ENCODE results near the gene CMTM8. TPM values are rescaled to one million over a fixed set of nuclear protein-coding genes. Genes with fewer than 3 reads are reported as not detected.

CMTM8 gene
- total RNA-seq, 2 experiments from 2014 or later: 5.7 to 6.2 TPM

DNA sequence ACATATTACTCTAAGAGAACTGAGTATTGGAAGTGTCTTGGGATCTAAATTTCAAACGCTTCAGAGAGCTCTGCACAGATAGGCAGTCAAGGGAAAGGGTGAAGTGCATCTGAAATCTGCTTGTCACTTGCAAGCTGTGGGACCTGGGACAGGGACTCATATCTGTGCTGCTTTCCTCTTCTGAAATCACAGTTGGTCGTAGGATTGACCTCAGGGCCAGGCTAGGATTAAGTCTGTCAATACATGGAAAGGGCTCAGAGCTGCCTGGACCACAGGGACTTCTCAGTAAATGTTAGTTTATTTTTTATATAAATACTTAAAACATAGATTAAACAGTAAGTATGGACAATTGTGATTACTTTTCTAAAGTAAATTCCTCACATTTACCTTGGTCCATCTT lies 78.5 kb downstream of the CMTM8 start:
- H3K27ac Mint-ChIP-seq: no peak overlapping the region
- H3K27me3 Mint-ChIP-seq: no peaks in the 10 kb centered on the region
- CTCF ChIA-PET: interaction anchor here (0.9 kb wide), 1 partner anchor 76 kb away, joined by 4 read pairs; no protein-coding TSS in a partner anchor
- peaks cover 17% of the 10 kb centered on the region for H3K4me1 Mint-ChIP-seq
- no peaks in the 10 kb centered on the region for H3K9me3 Mint-ChIP-seq
- no peak for DNase-seq
- no peak overlapping the region for H3K4me3 Mint-ChIP-seq
- POLR2A ChIA-PET: no interaction called here
- H3K36me3 Mint-ChIP-seq (ENCODE audit: low read depth): no peaks in the 10 kb centered on the region

DNA sequence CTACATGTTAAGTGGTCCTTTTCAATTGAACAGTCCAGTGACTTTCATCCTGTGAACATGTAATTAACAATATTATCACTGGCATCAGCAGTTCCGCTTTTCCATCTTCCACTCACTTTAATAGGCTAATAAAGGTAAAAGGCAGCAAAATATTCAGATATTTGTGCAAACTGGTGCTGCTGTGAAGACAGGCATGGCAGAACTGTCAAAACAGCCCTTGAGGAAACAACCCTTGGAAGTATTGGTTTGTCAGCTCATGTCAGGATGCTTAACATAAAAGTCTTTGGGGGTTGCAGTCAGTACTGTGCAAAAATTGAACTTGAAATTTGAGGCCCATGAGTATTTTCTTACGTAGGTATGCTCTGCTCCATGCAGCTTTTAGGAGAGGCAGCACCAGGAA lies 81.1 kb downstream of the CMTM8 start:
- DNase-seq: no peak
- no peak overlapping the region for H3K27ac Mint-ChIP-seq
- no peaks in the 10 kb centered on the region for H3K9me3 Mint-ChIP-seq

DNA sequence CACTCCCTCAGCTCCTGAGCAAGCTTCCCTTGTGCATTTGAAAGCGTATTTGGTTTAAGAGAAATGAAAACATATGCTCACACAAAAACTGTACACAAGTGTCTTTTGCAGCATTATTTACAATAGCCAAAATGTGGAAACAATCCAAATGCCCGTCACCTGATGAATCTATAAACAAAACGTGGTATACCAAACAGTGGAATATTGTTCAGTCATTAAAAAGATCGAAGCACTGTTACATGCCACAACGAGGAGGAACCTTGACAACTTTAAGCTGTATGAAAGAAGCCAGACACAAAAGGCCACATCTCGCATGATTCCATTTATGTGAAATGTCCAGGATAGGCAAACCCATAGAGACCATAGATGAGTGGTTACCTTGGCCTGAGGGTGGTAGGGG lies 81.6 kb downstream of the CMTM8 start:
- POLR2A ChIA-PET: interaction anchor here (1.3 kb wide), 1 partner anchor 17 kb away, joined by 3 read pairs; no protein-coding TSS in a partner anchor
- Mint-ChIP-seq H3K9me3 (no peaks in the 10 kb centered on the region), H3K4me1 (no peaks in the 10 kb centered on the region), H3K36me3 (ENCODE audit: low read depth) (no peaks in the 10 kb centered on the region), H3K27ac (no peak overlapping the region), H3K27me3 (no peaks in the 10 kb centered on the region), H3K4me3 (no peak overlapping the region)
- no peak for DNase-seq
- CTCF ChIA-PET: interaction anchor here (1.1 kb wide), 1 partner anchor 23 kb away, joined by 3 read pairs; no protein-coding TSS in a partner anchor

More for the DNA sequence above, 81.1 kb downstream of the CMTM8 start:
- Mint-ChIP-seq H3K4me1 (no peaks in the 10 kb centered on the region), H3K4me3 (no peak overlapping the region), H3K27me3 (no peaks in the 10 kb centered on the region), H3K36me3 (ENCODE audit: low read depth) (no peaks in the 10 kb centered on the region)
- POLR2A ChIA-PET: no interaction called here
- CTCF ChIA-PET: no interaction called here

DNA sequence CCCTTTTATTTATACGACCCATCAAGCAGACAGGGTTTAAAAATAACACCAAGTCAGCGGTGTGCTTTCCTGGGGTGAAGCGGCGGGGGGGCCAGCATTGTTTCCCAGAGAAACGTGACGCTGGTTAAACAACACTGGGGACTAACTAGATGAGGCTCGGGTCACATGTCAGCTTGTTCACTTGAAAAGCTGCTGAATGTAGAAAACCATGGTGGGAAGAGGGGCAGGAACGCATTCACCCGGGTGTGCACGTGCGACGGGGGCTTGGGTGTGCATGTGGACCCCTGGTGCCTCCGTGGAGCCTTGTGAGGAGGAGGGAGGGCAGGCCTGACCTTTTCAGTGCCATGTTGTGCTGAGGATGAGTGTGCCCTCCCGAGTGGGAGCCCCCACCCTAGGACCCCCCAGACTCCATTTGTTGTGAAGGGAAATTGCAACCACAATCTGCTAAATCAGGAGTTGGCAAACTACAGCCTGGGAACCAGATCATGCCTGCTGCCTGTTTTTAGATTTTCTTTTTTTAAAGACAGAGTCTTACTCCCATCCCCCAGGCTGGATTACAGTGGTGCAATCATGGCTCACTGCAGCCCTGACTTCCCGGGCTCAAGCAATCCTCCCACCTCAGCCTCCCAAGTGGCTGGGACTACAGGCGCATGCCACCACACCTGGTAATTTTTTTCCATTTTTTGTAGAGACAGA lies 82.8 kb downstream of the CMTM8 start:
- POLR2A ChIA-PET: interaction anchor here (1.3 kb wide), 1 partner anchor 18 kb away, joined by 3 read pairs; no protein-coding TSS in a partner anchor
- CTCF ChIA-PET: interaction anchor here (1.1 kb wide), 1 partner anchor 24 kb away, joined by 3 read pairs; no protein-coding TSS in a partner anchor
- H3K4me1 Mint-ChIP-seq: no peaks in the 10 kb centered on the region

DNA sequence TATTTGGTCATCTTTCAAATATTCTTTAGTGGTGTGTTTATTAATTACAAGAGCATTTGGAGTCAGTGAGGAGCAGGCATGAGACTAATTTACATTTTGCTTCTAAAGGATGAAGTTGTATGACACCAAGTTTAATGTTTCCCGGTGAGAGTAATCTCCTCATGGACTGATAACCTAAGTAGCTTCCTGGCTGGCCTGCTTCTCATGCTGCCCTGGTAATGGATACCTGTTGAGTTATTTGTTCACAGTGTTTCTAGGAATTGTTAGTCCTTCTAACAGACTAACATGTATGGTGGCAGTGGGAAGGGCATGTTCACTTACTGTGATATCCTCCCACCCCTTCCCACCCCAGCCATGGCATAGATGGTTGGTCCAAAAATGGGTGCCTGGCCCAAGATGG lies 83.8 kb downstream of the CMTM8 start:
- Mint-ChIP-seq H3K27me3 (no peaks in the 10 kb centered on the region), H3K9me3 (no peaks in the 10 kb centered on the region)
- CTCF ChIA-PET: no interaction called here

More for the DNA sequence above, 82.8 kb downstream of the CMTM8 start:
- Mint-ChIP-seq H3K9me3 (no peaks in the 10 kb centered on the region), H3K27me3 (no peaks in the 10 kb centered on the region), H3K27ac (no peak overlapping the region), H3K36me3 (ENCODE audit: low read depth) (no peaks in the 10 kb centered on the region), H3K4me3 (no peak overlapping the region)
- DNase-seq: no peak

DNA sequence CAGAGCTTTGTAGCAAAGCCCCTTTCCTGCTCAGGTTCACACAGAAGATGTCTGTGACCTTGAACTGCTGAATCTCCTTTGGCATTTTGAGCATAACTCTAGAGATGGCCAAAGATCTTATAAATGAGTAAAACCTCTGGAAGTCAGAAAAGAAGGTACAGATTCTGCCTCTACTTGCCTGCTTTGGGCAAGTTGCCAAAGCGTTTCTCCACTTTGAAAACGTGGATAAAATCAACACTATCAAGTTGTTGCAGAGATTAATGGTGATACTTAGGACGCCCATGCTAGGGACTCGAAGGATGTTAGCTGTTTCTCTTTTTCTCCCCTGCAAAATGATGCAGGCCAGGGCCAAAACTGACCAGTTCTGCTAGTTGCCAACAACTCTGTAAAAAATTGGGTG lies 85.1 kb downstream of the CMTM8 start:
- Mint-ChIP-seq H3K4me3 (no peak overlapping the region), H3K4me1 (no peaks in the 10 kb centered on the region), H3K27ac (no peak overlapping the region), H3K27me3 (no peaks in the 10 kb centered on the region), H3K36me3 (ENCODE audit: low read depth) (no peaks in the 10 kb centered on the region), H3K9me3 (no peaks in the 10 kb centered on the region)
- no peak for DNase-seq
- POLR2A ChIA-PET: no interaction called here
- CTCF ChIA-PET: interaction anchor here (1.2 to 1.6 kb wide), 2 partner anchors 11 to 26 kb away, joined by 4 to 6 read pairs; no protein-coding TSS in a partner anchor

More for the DNA sequence above, 83.8 kb downstream of the CMTM8 start:
- Mint-ChIP-seq H3K27ac (no peak overlapping the region), H3K4me3 (no peak overlapping the region), H3K4me1 (no peaks in the 10 kb centered on the region), H3K36me3 (ENCODE audit: low read depth) (no peaks in the 10 kb centered on the region)
- DNase-seq: no peak
- POLR2A ChIA-PET: no interaction called here

DNA sequence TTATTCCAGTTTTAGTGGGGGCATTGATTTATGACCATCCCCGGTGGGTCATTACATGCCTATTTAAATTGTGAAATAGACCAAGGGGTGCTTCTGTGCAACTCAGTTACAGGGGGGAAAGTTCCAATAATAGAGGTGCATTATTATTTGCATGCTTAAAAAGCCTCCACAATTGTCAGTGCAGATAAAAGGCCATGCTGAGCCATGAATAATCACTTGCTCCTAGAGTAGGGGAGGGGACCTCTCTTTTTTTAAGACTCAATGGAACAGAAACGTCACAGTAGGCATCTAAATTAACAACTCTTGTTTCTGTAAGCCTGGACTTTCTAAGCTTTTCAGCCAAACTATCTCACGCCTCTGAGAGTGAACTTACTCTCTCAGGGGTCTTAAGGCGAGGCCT lies 86.7 kb downstream of the CMTM8 start:
- DNase-seq: no peak
- ChIA-PET POLR2A (no interaction called here), CTCF (interaction anchor here (1.2 to 2.0 kb wide), 2 partner anchors 30 to 143 kb away, joined by 3 to 6 read pairs; no protein-coding TSS in a partner anchor)
- no peak overlapping the region for H3K4me3 Mint-ChIP-seq
- H3K36me3 Mint-ChIP-seq (ENCODE audit: low read depth): no peaks in the 10 kb centered on the region
- no peaks in the 10 kb centered on the region for H3K27me3 Mint-ChIP-seq
- H3K4me1 Mint-ChIP-seq: no peaks in the 10 kb centered on the region
- no peaks in the 10 kb centered on the region for H3K9me3 Mint-ChIP-seq
- no peak overlapping the region for H3K27ac Mint-ChIP-seq

DNA sequence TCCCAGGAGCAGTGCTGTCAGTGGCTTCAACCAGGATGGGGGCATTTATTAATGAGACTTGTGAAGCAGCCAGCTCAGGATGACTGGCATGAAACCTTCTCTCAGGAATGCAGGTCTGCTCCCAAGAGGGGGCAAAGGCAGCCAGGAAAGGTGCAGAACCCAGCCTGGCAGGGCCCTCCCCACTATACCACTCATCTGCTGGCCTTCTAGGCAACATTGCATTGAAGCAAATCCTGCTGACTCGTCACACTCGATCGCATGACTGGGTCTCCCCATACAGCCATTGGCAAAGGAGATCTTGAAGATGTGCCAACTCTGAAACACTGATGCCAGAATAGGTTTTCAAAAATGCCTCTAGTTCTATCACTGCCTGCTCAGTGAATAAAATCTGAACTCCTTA lies 87.4 kb downstream of the CMTM8 start:
- no peak for DNase-seq
- Mint-ChIP-seq H3K36me3 (ENCODE audit: low read depth) (no peaks in the 10 kb centered on the region), H3K4me3 (no peak overlapping the region), H3K9me3 (no peaks in the 10 kb centered on the region), H3K4me1 (peaks cover under 1% of the 10 kb centered on the region), H3K27ac (no peak overlapping the region), H3K27me3 (no peaks in the 10 kb centered on the region)
- ChIA-PET CTCF (interaction anchor here (2.0 kb wide), 1 partner anchor 142 kb away, joined by 6 read pairs; no protein-coding TSS in a partner anchor), POLR2A (no interaction called here)

DNA sequence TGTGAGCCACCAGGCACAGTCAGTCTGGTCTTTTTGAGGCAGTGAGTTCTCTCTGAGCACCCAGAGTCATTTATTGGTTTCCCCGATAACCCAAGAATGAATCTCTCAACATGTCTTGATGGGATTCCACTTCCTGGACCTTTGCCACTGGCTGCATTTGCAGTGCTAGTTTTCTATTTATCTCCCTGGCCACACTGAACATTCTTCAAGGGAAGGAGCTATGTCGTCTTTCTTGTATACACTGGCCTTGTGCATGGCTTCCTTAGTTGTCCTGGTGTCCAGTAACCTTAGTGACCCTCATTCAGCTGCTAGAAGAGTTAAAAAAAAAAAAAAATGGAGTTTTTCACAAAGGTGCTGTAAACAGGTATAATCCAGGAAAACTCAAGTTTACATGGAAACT lies 88.3 kb downstream of the CMTM8 start:
- POLR2A ChIA-PET: no interaction called here

DNA sequence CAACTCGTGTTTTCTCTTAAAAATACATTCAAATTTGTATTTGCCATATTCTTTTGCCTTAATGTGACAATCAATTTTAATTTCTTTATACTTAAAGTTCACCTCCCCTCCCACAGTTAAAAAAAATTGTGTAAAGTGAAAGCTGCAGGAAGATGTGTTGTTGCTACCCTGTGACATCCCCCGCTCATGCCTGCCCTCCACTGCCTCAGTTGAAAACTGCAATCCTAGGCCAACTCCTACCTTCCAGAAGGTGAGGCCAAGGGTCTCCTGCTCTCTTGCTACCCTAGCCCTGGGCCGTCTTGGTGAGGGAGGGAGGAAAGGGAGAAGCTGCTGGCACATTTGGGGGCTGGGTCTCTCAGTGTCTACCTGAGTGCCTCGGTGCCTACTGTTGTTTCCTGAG lies 96.2 kb downstream of the CMTM8 start:
- no peak overlapping the region for H3K27ac Mint-ChIP-seq
- DNase-seq: peak; percentile 65
- POLR2A ChIA-PET: interaction anchor here (1.5 kb wide), 1 partner anchor 19 kb away, joined by 3 read pairs; no protein-coding TSS in a partner anchor
- H3K4me1 Mint-ChIP-seq: peaks cover 30% of the 10 kb centered on the region
- no peaks in the 10 kb centered on the region for H3K27me3 Mint-ChIP-seq
- no peak overlapping the region for H3K4me3 Mint-ChIP-seq
- no peaks in the 10 kb centered on the region for H3K36me3 Mint-ChIP-seq (ENCODE audit: low read depth)
- CTCF ChIA-PET: interaction anchor here (0.7 to 5.6 kb wide), 15 partner anchors 8 to 334 kb away, joined by 3 to 46 read pairs (median 4); partner anchors contain the start of gene CMTM8
- no peaks in the 10 kb centered on the region for H3K9me3 Mint-ChIP-seq

More for the DNA sequence above, 88.3 kb downstream of the CMTM8 start:
- no peak overlapping the region for H3K4me3 Mint-ChIP-seq
- no peak for DNase-seq
- peaks cover 6% of the 10 kb centered on the region for H3K4me1 Mint-ChIP-seq
- H3K27ac Mint-ChIP-seq: no peak overlapping the region
- no peaks in the 10 kb centered on the region for H3K36me3 Mint-ChIP-seq (ENCODE audit: low read depth)
- no peaks in the 10 kb centered on the region for H3K27me3 Mint-ChIP-seq
- H3K9me3 Mint-ChIP-seq: no peaks in the 10 kb centered on the region
- CTCF ChIA-PET: no interaction called here

DNA sequence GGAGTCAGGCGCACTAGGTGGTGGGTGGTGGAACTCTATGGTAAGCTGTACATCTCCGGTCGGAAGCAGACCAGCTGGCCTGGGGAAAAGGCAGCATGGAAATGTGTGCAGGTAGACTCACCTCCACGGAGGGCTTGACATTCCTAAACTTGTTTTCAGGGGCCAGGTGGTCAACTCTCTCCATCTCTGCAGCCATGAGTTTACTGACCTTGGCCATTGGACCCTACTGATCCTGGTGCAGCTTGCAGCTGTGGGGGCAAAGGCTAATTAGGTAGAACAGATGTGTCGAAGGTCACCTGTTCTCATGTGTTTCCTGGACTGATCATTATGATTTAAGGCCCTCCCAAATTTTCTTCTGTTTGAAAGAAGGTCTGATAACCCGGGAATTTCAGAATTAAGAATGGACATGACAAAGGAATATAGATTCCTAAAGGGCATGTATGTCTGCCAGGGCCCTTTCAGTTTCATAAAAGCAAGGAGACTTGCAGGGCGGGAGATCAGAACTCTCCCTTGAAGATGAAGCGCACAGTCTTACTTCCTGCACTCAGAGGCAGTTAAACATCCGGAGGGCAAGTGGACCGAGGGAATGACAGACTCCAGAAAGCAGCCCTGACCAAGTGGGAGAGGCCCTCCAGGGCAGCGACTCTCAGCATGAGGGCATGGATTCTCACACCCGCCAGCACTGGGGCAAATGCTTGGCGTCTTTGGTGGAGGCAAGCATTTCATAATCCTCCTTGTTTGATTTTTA lies 97.1 kb downstream of the CMTM8 start:
- peaks cover 30% of the 10 kb centered on the region for H3K4me1 Mint-ChIP-seq
- no peak for DNase-seq
- H3K27ac Mint-ChIP-seq: no peak overlapping the region
- no peaks in the 10 kb centered on the region for H3K9me3 Mint-ChIP-seq
- H3K36me3 Mint-ChIP-seq (ENCODE audit: low read depth): no peaks in the 10 kb centered on the region
- POLR2A ChIA-PET: interaction anchor here (0.8 to 1.5 kb wide), 2 partner anchors 20 to 38 kb away, joined by 3 read pairs; no protein-coding TSS in a partner anchor
- CTCF ChIA-PET: interaction anchor here (0.6 to 5.6 kb wide), 9 partner anchors 11 to 333 kb away, joined by 3 to 46 read pairs (median 6); no protein-coding TSS in a partner anchor
- no peaks in the 10 kb centered on the region for H3K27me3 Mint-ChIP-seq
- H3K4me3 Mint-ChIP-seq: no peak overlapping the region

DNA sequence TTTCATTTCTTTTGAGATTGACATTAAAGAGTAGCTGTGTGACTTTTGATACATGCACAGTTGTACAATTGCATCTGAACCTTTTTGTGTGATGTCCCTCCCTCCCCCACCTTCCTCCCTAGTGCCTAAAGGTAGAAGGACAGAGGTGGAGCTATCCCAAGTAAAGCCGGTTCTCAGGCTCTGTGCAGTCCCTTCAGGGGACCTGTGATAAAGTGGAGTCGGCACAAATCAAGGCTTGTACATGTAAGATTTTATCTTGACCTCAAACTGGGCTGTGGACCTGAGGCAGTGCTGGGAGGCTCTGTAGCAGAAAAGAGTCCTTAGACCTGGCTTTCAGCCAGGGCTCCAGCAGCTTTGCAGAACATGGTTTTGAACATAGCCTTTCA lies 97.6 kb downstream of the CMTM8 start:
- ChIA-PET POLR2A (interaction anchor here (0.8 kb wide), 1 partner anchor 38 kb away, joined by 3 read pairs; no protein-coding TSS in a partner anchor), CTCF (interaction anchor here (1.3 to 5.6 kb wide), 5 partner anchors 14 to 159 kb away, joined by 3 to 46 read pairs (median 7); no protein-coding TSS in a partner anchor)
- no peaks in the 10 kb centered on the region for H3K9me3 Mint-ChIP-seq
- peaks cover 28% of the 10 kb centered on the region for H3K4me1 Mint-ChIP-seq
- no peak for DNase-seq
- H3K4me3 Mint-ChIP-seq: no peak overlapping the region
- H3K27ac Mint-ChIP-seq: no peak overlapping the region
- H3K27me3 Mint-ChIP-seq: no peaks in the 10 kb centered on the region
- no peaks in the 10 kb centered on the region for H3K36me3 Mint-ChIP-seq (ENCODE audit: low read depth)

DNA sequence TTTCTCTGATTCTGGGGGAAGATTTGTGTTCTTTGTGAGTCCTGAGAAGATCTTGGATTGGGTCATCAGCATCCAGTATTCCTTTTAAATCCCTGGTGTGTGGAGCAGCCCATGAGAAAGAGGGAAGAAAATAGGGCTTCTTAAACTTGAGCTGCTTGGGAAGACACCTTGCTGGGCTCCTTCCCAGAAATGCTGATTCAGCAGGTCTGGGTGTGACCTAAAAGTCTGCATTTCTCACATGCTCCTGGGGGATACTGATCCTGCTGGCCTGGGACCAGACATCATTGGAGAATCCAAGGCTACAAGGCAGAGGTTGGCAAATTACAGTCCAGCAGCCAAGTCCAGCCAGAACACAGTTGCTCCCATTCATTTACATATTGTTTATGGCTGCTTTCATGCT lies 99.0 kb downstream of the CMTM8 start:
- ChIA-PET POLR2A (no interaction called here), CTCF (interaction anchor here (1.3 to 5.6 kb wide), 4 partner anchors 12 to 161 kb away, joined by 3 to 46 read pairs (median 20); no protein-coding TSS in a partner anchor)
- DNase-seq: no peak
- Mint-ChIP-seq H3K4me1 (peaks cover 22% of the 10 kb centered on the region), H3K36me3 (ENCODE audit: low read depth) (no peaks in the 10 kb centered on the region), H3K4me3 (no peak overlapping the region), H3K27me3 (no peaks in the 10 kb centered on the region), H3K9me3 (no peaks in the 10 kb centered on the region), H3K27ac (no peak overlapping the region)
